HG02852 (cell line): Measurements from ENCODE around the gene KY.

ENCODE experiments used
- ATAC-seq: cut with Tn5 transposase; IDR thresholded peaks from one replicate; pipeline ENCODE4 v1.9.1; 2021; ENCODE audit warnings: mild to moderate bottlenecking, moderate library complexity; ENCODE audit not compliant: unreplicated experiment

The KY gene

DNA sequence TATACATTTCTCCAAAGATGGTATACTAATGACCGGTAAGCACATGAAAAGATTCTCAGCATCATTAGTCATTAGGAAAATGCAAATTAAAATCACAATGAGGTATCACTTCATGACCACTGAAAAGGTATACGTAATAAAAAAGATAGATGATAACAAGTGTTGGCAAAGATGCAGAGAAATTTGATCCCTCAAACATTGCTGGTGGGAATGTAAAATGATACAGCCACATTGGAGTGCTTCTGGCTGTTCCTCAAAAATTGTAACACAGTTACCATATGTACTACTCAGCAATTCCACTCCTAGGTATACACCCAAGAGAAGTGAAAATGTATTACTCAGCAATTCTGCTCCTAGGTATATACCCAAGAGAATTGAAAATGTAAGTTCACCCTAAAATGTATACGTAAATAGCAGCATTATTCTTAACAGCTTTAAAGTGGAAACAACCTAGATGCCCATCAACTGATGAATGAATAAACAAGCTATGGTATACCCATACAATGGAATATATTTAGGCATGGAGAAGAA is 25.0 kb upstream of the KY start:
- ATAC-seq, result no peak

DNA sequence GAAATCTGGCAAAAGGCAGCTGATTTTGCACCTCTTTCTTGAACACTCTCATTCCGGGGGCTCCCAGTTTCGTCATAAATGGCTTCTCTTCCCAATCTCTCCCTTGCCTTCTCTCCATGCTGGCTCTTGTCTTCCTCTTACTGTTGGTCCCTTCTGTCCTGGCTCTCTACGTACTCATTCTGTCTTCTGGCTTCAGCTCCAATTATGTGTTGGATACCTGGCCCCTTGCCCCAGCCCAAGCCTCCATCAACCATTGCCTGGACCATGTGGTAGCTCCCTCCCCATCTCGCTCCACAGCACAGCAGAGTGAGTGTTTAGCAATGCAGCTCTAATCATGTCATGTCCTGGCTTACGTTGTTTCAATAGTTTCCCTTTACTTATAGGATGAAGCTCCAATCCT is 21.7 kb upstream of the KY start:
- ATAC-seq, result no peak

DNA sequence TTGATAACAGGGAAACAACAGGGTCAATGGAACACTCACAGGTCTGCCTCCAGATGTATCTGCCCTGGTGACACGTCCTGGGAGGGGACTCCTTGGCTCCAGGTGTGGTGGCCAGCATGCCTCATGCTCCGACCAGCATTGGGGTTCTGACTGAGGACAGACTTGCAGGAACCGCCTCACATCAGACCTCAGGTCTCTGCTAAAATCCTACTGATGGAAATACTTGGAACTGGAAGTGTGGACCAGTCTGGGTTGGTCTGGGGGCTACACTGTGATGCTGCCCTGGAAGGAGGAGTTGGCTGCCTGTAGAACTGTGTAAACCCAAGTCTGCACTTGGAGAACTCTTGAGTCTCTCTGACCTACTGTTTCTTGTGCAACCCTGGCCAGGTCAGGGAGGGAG is 17.1 kb upstream of the KY start:
- ATAC-seq, result no peak

DNA sequence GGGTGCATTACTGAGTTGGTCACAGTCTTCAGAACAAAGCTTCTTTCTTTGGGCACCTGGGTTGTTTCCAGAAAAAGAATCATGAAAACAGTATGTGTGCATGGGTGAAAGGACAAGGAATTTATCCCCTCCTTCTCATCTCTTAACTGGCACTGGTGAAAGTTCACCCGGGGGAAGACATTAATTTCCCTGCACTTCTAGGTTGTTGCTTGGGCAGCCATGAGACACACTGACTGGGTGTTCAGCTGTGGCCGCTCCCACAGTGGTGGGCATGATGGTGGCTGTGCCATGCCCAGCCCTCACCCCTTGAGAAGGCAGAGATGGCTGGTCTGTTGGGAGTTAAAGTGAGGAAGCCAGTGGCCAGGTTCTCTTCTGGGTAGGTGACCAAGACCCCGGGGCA is 16.6 kb upstream of the KY start:
- no peak for ATAC-seq

DNA sequence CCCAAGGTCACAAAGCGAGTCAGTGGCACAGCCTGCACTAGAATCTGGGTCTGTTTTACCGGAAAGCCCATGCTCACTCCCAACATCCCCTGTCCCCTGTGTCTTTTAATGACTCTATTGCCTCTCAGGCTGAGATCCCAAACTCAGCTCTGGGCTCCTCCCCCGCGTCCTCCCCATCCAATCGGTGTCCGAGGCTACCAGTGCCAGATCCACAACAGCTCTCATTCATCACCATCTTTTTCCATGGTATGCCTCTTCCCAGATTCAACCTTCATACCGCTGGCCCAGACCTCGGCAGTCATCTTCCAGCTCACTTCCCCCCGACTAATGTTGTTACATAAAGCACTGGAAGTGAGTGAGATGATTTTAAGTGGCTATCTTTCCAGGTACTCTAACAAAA is 16.1 kb upstream of the KY start:
- no peak for ATAC-seq

DNA sequence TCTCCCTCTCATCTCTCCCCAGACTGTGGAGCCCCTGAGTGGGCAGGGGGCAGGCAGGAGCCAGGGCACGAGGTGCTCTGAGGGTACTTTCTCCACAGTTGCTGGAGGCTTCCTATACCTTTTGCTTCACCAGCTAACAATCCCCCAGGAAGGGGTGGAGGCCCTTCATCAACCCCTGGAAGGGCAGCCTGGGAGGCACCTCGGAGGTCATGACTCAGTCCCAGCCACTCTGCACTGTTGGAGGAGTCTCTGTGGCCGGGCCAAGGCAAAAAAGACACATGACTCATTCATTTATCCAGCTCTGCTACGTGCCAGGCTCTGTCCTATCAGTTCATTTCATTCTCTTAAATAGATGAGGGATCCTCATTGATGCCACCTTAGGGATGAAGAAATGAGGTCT is 15.6 kb upstream of the KY start:
- ATAC-seq, result no peak

DNA sequence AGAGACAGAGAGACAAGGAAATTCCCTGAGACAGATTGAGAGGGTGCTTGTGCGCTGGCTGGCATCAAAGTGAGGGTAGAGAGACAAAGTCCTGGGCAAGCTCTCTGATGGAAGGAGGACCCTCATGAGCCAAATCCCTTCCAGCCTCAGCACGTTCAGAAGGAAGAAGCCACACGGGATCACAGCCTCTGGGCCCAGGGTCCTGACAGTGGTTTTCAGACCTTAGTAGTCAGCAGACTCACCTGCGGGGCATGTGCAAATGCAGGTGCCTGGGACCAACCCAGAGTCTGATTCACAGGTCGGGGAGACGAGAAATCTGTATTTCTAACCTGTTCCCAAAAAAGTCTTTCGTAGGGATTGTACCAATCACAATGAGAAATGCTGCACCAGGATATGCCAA is 15.2 kb upstream of the KY start:
- ATAC-seq, result no peak

DNA sequence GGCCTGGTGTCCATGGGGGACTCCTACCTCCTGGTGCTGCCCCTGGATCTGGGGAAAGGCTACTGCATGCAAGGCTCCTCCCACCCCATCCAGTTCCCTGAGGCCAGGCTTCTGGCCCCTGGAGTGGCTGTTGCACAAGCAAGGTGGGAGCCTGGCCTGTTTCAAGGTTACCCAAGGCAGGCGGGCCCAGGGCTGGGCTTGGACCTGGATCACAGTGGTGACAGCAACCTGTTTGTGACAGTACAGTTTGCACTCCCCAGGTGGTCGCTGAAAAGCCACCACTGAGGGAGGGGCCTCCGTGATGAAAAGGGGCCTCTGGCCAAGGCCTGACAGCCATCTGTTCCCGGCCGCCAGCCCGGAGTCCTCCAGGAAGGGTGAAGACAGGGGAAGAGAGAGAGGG is 14.4 kb upstream of the KY start:
- ATAC-seq, result no peak

DNA sequence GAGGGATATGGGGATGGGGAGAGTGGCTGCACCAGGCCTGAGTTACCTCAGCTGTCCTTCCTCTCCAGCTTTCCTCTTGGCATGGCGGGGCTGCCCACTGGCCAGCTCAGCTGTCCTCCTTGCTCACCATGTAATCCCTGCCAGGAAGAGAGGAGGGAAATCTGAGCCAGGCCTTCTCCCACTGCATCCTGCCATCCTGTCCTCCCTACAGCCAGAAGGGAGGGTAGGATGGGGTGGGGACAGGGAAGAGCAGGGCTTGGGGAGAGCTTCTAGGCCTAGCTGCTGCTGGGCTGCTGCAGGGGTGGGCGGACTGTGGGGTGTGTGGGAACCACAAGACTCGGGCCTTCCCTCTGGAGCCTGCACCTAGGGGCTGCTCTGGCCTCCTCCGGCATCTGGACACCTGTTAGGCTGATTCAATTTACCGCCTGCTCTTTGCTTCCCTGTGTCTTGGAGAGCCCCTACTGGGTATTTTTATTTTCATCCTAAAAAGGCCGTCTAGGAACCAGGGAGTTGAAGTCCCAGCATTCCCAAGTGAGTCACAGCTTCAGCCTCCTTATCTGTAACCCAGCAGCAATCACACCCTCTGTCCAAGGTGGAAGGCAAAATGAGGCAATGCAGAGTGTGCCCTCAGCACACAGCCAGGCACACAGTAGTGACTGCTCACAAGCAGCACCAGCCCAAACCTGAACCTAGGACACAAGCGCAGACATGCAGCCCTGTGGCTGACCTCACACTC is 13.1 kb upstream of the KY start:
- ATAC-seq, result no peak

DNA sequence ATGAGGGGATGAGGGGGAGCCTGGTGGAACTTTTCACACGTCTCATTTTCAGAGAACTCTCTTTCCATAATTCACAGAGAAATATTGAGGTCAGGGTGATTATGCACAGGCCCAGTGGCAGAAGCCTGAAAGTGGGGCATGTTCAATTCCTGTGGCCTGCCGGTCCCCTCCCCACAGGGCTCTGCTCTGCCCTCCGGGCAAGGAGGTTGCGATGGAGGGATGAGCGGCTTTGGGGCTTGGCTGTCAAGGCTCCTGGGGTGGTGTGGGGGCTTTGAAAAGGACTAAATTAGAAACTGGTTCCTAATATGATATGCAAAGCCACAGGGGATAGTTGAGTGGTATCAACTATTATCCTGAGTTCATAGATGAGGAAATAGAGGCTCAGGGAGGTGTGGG is 9.2 kb upstream of the KY start:
- no peak for ATAC-seq

DNA sequence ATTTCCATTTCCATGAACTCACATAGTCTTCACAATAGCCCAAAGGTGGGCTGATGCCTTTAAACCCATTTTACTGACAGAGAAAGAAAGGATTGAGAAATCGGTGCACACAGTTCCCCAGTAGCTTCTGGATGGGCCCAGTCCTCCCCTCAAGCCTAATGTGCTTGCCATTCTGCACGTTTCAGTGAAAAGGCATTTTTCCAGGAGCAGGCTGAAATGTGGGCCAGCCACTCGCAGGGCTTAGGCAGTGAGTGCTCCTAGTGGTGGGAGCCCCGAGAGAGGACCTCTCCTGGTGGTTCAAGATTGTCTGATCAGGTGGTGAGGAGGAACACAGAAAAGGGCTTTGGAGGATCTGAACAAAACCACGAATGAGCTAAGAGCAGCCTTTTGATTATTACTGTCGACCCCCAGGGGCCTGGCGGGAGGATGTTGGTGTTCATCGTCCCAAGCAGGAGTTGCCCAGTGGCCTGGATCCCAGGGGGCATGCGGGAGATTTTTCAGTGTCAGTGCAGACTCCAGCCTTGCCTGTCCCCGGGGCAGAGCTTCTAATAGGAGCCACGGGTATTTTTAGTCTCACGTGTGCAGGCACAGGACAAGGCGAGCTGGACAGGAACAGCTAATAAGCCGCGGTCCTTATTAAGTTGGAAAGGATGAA is 8.7 kb upstream of the KY start:
- no peak for ATAC-seq

DNA sequence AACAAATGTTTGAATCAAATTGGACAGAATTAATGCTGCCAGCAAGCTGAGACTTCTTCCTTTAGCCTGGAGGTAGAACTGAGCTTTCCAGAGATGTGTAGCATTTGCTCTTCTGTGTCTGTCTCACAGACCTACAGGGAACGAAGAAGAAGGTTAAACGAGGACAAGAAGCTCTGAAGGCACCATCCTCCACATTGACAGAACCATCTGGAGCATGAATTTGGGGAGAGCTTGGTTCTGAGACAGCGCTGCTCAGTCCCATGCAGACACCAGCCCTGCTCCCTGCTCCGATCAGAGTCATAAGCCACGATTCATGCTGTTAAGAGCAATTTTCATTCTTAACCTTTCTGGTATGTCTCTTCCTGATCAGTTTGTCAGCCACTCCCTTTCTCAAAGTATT is 7.7 kb upstream of the KY start:
- ATAC-seq, result no peak

DNA sequence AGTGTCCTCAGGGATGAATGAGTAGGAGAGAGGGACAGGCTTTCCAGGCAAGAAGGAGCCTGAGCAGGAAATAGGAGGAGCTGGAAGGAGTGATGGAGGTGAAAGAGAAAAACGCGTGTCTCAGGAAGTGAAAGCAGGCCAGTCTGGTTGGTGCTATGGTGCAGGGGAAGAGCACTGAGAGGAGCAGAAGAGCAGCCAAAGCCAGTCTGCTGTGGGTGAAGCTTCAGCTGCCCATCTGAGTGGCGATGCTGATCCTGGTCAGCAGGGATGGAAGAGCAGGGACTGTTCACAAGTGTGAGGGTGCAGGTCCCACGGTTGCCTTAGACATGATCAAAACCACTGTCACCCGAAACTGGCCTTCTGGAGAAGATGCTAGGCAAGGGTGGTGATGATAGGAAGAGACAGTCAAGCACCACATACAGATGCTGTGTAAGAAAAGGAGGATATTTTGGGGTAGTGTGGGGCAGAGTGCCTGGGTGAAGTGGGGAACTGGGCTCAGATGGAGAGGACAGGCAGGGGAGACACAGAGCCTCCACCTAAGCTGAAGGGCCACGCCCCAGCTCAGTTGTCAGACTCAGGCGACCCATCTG is 5.5 kb upstream of the KY start:
- ATAC-seq, result no peak

DNA sequence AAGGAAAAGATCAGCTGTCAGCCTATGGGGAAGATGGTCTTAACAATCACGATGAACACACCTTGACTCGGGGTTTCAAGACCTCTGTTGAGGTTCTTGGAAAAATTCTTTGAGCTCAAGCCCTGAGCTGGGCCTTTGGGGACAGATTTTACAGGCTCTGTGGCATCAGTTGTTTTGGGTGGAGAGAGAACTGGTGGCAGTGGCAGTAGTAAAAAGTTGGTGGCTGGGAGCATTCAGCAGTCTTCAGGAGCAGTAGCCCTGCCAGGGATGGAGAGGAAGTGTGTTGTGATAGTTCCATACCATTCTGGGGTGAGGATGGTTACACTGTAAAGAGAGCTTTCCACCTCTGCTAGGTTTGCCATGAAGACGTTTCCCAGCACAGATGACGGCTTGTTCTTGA is 4.9 kb upstream of the KY start:
- no peak for ATAC-seq

DNA sequence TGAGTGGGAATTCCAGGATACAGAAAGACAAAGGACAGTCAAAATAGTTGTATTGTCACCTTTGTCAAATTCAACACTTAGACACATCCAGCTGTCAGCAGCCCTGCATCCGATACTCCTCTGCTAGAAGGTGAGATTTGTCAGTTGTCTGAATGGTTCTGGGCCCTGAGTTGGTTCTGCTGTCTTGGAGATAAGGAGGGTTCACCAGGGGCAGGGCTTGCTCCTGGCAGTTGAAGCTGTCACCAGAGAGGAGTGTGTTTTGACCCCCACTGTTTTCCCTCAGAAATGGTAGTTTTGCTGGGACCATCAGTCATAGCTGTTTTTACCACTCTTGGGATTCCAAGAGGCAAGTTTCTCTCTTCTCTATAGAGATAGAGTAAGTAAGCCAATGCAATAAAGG is 3.2 kb upstream of the KY start:
- no peak for ATAC-seq

DNA sequence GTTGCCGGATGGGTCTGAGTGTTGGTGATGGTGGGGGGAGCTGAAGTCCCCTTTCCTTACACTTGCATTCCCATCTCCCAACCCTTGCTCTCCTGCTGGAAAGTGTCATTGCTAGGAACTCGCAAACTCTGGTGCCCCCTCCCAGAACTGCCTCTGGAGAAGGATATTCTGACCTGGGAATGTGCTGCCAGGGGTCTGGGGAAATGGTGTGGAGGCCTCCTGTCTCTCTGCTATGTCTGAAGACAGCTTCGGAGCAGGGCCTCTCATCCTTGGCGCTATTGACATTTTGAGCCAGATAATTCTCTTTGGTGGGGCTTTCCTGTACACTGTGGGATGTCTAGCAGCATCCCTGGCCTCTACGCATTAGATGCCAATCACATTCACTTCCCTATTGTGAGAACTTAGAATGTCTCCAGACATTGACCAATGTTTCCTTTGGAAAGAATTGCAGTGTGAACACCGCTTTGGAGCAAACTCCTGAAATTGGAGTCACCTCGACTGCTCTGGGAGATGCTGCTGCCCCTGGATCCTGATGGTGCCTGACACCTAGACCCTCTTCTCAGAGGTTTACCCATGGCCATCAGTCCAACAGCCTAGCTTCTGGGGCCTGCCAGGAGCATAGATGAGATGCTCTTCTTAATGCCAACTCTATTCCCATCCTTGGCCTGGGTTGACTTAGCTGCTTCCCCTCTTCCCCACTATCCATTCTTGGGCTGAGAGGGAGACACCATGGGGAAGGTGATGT is 2.2 kb upstream of the KY start:
- no peak for ATAC-seq

DNA sequence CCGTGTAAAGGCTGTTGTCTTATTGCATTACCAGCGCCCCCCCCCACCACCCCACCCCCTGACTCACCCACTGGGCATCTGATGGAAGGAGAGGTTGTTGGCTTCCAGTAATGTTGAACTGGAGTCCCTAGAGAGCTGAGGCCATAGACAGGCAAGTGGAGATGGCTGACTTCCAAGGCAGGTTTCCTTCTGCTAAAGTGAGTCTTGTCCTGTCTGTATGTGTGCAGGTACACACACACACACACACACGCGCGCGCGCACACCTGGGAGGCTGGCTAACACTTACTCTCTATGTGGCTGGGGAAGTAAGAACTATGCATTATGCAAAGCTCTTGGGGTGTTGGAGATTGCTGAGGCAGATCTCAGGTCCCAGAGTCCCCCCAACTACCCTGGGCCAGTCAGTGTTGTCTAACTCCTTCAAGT is 1.6 kb upstream of the KY start:
- ATAC-seq, result no peak

DNA sequence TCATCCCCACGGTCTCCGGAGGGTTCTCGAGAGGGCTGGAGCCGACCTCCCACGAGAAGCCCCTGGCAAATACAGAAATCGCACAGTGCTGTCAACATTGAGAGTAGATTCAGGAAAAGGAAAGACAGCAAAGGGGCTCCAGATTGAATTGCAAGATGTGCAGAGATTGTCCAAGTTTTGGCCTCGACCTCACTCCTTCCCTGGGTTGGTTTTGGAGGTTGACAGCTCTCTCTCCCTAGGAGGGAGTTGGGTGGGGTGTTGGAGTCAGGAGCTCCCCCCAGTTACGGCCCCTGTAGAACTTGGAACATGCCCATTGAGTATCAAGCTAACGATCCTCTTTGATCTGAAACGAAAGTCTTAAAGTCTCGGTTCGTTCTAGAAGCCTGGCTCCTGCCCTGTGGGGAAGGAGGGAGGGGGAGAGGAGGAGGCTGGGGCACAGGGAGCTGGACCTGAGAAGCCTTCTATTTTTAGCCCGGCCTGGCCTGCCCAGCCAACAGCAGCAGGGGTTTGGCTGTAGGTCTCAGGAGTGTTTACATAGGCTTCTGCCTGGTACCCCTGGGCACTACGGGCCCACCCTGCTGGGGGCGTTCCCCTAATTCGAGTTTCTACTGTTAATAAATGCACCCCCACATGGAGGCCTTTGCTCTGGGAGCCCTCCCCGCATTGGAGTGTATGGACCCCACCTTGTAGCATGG is 672 bp upstream of the KY start:
- no peak for ATAC-seq

DNA sequence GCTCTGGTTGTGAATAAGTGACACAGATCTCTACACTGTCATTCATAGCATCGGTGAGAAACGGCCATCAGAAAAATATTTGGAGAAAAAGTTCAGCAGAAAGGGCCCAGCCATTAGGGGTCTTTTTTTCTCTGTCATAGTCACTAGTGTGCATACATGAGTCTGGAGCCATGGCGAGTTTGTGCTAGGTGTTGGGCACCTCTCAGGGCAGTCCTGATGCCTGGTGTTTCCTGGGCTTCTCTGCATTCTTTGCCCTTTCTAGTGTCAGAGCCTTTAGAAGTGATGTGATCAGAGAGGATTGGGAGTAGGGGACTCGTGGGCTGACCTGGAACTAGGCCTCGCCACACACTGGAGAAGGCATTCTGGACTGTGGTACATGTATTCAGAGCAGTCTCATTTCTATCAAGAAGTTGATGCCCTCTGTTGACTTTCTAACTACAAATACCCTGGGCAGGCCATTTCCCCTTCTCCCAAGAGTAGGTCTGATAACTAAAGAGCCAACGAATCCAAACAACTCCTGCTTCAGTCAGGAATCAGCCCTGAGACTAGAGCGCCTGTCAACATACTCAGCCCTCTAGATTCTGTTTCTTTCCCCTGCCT is 1.6 kb downstream of the KY start:
- no peak for ATAC-seq

DNA sequence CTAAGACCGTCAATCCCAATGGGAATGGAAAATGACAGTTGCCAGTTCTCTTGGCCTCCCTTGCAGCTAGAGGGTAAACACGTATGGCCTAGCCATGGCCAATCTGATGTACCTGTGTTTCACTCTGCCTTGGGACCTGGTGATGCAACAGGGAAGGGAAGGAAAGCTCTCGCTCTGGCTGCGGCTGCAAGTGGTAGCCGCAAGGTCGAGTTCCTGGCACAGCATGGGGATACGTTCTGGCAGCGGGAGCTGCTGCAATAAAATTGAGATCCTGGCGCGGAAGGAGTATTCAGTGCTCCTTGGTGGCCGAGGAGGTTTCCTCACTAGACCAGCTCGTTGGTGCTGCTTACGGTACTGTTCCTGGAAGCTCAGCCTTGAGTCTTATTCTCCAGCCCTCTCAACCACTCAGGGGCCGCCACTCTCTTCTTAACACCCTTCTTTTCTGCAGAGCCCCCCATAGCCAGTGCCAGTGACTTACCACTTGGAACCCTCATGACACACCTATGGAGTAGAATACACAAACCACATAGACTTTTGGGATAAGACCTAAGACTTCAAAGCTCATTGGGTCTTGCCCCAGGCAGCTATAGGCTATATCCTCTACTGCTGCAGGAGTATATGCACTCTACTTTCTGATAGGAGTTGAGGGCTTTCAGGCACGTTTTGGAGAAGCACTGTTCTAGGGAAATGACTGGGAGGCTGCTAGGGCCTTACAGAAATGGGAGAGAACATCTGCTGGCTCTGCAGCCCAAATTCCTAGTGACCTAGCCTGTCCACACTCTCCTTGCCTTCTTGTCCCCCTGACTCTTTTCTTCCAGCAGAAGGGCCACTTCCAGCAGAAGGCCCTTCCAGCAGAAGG is 2.7 kb downstream of the KY start:
- ATAC-seq, result no peak
